Kasumi-1 (cell line): ENCODE data around the gene POSTN.

Source experiments
- DNase-seq, 2 experiments: peaks; one replicate each; lab custom pipeline; 2025; lab: John Stamatoyannopoulos, UW

Gene POSTN

GRCh38 chr13:37598597-37598996 is at the start of gene POSTN:
POSTN (minus strand) TSS chr13:37598768; CDS start chr13:37598726, 42 bp downstream.
- DNase-seq: no peak

GRCh38 chr13:37647031-37647650 is 48.6 kb upstream of the POSTN start:
- DNase-seq: no peak

- DNase-seq: no peak
Measured at GRCh38 chr13:37646531-37646930, 48.0 kb upstream of the POSTN start.

- no peak for DNase-seq
Measured at GRCh38 chr13:37645181-37645740, 46.7 kb upstream of the POSTN start.

- no peak for DNase-seq
Measured at GRCh38 chr13:37641391-37641790, 42.8 kb upstream of the POSTN start.

- peak; percentile 35 to 38 for DNase-seq
Measured at GRCh38 chr13:37640499-37640898, 41.9 kb upstream of the POSTN start.

- no peak for DNase-seq
Measured at GRCh38 chr13:37636701-37637100, 38.1 kb upstream of the POSTN start.

GRCh38 chr13:37632294-37632693 is 33.7 kb upstream of the POSTN start:
- no peak for DNase-seq

GRCh38 chr13:37627428-37627827 is 28.9 kb upstream of the POSTN start:
- DNase-seq: no peak

- no peak for DNase-seq
Measured at GRCh38 chr13:37621811-37622361, 23.3 kb upstream of the POSTN start.

- no peak for DNase-seq
Measured at GRCh38 chr13:37618554-37618953, 20.0 kb upstream of the POSTN start.

- DNase-seq: no peak
Measured at GRCh38 chr13:37617173-37617572, 18.6 kb upstream of the POSTN start.

- no peak for DNase-seq
Measured at GRCh38 chr13:37616131-37616530, 17.6 kb upstream of the POSTN start.

GRCh38 chr13:37615276-37615675 is 16.7 kb upstream of the POSTN start:
- DNase-seq: no peak

- DNase-seq: no peak
Measured at GRCh38 chr13:37613638-37614037, 15.1 kb upstream of the POSTN start.

- no peak for DNase-seq
Measured at GRCh38 chr13:37613236-37613635, 14.7 kb upstream of the POSTN start.

GRCh38 chr13:37608750-37609339 is 10.3 kb upstream of the POSTN start:
- DNase-seq: peak in 1 of 2 experiments; percentile 21

- peak; percentile 3 to 8 for DNase-seq
Measured at GRCh38 chr13:37602733-37603381, 4.3 kb upstream of the POSTN start.

- no peak for DNase-seq
Measured at GRCh38 chr13:37601648-37602440, 3.3 kb upstream of the POSTN start.

- no peak for DNase-seq
Measured at GRCh38 chr13:37599519-37599918, 951 bp upstream of the POSTN start.

- DNase-seq: no peak
Measured at GRCh38 chr13:37597477-37598025, 1.0 kb downstream of the POSTN start.

GRCh38 chr13:37596805-37597204 is 1.8 kb downstream of the POSTN start:
- no peak for DNase-seq
